Stomach (tissue), 4 donors: ENCODE data around the gene SF3B2.
A peak's percentile ranks its signal among the peaks of the same experiment; 100 is the strongest.

Experiments used
- CTCF ChIP-seq, 7 experiments: fragments of 450-650 bp in 4 of 7; fragments of 200-600 bp in 3 of 7; sonication (generic) in 3 of 7; IDR thresholded peaks; one replicate each; pipeline ENCODE4 v1.5.1; 2016 to 2019; ENCODE audit warnings: antibody characterized with exemption in 7 of 7, control low read depth in 2 of 7, mild to moderate bottlenecking in 1 of 7
- EP300 ChIP-seq: sonication (generic); formaldehyde crosslinking; IDR thresholded peaks from one replicate; pipeline ENCODE4 v1.6.1; 2017; ENCODE audit warnings: antibody characterized with exemption
- POLR2A ChIP-seq, 4 donors: fragments of 450-650 bp; IDR thresholded peaks; one replicate each; pipeline ENCODE4 v1.6.1; 2016; ENCODE audit warnings: antibody characterized with exemption in 4 of 4, control low read depth in 2 of 4, mild to moderate bottlenecking in 1 of 4, moderate library complexity in 1 of 4
- POLR2AphosphoS5 ChIP-seq, 3 donors: sonication (generic); formaldehyde crosslinking; IDR thresholded peaks; one replicate each; pipeline ENCODE4 v1.6.1; 2016; ENCODE audit warnings: antibody characterized with exemption in 3 of 3

GRCh38 chr11:66068154-66068821, 16.1 kb downstream of the SF3B2 start:
- TF ChIP-seq POLR2AphosphoS5 (IDR thresholded peaks at IDR 0.05) (peak in 1 of 3 donors; percentile 24), CTCF (IDR thresholded peaks at IDR 0.05) (peak in 5 of 7 experiments; percentile 34 to 92 (median 85)), POLR2A (IDR thresholded peaks at IDR 0.05) (no peak), EP300 (no peak)
